HG03175 (cell line): Measurements from ENCODE around the gene DMXL2.
"Not testable (repeated sequence)": the region's sequence is repeated elsewhere in the genome, so short reads cannot be mapped to it uniquely, and the experiment has no call there.

Source experiments
- ATAC-seq: cut with Tn5 transposase; IDR thresholded peaks from one replicate; pipeline ENCODE4 v1.9.1; 2021; ENCODE audit warnings: mild to moderate bottlenecking, moderate library complexity; ENCODE audit not compliant: unreplicated experiment

Gene DMXL2

GRCh38 chr15:51621936-51622603, 501 bp downstream of the DMXL2 start:
- ATAC-seq: peak; percentile 41

DNA sequence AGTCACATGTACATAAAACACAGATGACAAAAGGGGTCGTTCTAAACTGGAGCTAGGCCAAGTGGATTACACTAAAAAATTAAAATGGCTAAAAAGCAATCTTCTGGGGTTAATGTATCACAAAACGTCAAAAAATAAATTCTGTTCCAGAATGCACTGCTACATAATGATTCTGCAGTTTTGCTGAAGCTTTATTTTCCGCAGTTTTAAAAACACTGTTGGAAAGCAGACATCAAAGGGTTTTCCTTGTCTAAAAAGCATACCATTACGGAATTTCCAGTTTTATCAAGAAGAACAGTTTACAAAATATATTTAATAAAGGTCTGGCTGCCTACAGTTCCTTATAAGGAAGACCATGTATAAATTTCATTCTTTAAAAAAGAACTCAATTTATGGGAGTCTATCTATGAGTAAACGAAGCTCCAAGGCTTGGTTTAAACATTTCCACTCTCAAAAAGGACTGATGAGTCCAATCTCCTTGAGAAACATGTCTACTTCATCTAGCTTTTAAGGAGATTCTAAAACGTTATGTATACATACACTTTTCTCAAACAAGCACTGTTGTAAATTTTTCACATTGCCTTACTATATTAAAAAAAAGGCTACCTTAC, 1.3 kb downstream of the DMXL2 start:
- ATAC-seq: no peak

DNA sequence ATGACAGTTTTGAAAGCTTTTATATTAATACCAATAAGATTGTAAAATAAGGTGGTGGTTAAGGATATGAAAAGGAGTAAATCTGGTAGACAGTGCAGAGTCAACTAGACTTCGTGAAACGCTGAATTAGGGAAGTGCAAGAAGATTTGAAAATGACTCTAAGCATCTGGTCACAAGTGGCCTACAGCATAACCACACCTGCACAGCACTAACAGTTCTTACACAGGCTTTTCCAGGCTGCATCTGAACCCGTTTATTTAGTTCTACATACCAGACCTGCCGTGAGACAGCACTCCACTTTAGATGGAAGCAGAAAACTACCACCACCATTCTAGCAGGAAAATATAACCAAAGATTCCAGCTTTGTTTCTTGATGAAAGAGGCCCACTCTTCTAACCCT, 1.9 kb downstream of the DMXL2 start:
- ATAC-seq: no peak

GRCh38 chr15:51620122-51620521, 2.4 kb downstream of the DMXL2 start:
- no peak for ATAC-seq

GRCh38 chr15:51619331-51620035, 3.1 kb downstream of the DMXL2 start:
- ATAC-seq: no peak

DNA sequence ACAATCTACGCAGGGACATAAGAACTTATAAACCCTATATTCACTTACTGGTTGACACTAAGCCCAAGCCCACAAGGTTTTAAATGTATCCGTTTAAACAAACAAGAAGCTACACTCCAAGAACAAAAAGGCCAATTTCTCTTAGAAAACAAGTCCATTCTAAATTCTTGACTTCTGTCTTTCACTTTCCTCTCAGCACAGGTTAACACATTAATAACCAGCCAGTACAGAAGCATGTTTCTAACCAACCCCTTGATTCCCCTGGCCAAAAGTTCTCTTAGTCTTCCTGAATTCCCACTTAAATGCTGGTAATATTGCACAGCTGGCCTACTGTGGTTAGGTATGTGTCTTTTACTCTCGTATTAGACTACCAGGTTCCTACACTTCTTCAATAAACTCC, 4.7 kb downstream of the DMXL2 start:
- no peak for ATAC-seq

DNA sequence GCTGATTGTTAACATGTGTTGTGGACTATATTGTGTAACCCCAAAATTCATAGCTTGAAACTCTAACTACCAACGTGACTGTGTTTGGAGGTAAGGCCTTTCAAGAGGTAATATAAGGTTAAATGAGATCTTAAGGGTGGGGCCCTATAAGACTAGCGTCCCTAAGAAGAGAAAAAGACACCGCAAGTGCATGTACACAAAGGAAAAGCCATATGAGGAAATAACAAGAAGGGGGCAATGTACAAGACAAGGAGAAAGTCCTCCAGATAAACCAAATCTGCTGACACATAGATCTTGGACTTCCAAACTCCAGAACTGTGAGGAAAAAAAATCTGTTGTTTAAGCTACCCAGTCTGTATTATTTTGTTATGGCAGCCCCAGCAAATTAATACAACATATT, 8.6 kb downstream of the DMXL2 start:
- ATAC-seq: no peak

- not testable (repeated sequence) for ATAC-seq
Observed at GRCh38 chr15:51612669-51613068, 9.9 kb downstream of the DMXL2 start.

DNA sequence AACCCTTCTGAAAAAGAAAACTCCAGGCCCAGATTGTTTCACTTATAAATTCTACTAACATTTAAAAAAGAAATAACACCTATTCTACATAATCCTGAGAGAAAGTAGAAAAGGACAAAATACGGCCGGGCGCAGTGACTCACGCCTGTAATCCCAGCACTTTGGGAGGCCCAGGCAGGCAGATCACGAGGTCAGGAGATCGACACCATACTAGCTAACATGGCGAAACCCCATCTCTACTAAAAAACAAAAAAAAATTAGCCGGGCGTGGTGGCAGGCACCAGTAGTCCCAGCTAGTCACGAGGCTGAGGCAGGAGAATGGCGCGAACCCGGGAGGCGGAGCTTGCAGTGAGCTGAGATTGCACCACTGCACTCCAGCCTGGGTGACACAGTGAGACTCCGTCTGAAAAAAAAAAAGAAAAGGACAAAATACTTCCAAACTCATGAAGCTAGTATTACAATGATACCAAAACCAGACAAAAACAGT, 19.1 kb downstream of the DMXL2 start:
- ATAC-seq: not testable (repeated sequence)

- no peak for ATAC-seq
Observed at GRCh38 chr15:51603002-51603401, 19.6 kb downstream of the DMXL2 start.

DNA sequence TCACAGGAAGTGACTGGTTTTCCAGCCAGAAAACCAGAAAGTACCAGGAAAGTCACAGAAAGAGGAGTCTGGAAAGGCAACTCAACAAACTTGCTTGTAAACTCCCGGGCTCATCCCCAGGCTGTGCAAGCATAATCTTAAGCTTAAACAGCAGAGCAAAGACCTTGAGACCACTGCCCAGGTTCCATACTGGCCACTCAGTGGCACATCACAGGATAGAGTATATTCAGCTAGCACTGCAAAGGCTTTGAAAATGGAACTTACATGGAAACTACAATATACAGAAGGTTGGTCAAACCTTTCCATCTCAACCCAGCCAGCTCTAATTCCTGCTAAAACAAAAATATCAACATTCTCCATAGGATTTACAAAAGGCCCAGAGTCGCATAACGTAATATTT, 20.1 kb downstream of the DMXL2 start:
- no peak for ATAC-seq

DNA sequence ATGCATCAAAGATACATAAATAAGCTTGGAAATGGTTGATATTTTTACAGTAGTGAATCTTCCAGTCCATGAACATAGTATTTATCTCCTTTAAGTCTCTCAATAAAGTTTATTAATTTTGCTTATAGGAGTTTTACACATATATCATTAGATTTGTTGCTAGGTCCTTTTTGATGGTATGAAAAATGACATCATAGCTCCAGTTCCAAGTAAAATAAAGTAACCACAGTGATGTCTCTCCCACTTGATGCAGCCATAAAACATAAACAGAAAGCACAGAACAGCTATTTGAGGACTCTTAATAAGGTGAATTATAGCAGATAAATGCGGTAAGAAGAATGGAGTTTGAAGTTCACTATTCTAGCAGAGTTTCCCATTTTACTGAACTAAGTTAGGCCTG, 20.8 kb downstream of the DMXL2 start:
- ATAC-seq: no peak

DNA sequence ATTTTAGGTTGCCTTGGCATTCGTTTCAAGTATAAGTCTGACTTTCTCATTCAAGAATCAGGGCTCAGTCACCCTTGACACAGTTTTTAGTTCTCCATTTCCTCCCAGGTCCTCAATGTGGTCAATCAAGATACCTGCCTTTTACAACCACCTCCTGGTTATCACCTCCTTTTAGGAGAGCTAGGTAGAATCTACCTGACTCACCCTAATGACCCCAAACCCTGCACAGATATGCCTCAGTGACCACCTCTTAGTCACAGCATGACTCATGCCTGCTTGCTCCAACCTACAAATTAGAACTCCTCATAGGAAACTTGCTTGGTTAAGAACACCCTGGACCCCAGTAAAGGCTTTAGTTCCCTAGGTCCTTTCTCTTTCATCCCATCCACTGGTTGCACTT, 22.5 kb downstream of the DMXL2 start:
- ATAC-seq: no peak

GRCh38 chr15:51589881-51590568, 32.5 kb downstream of the DMXL2 start:
- no peak for ATAC-seq

GRCh38 chr15:51588966-51589365, 33.6 kb downstream of the DMXL2 start:
- no peak for ATAC-seq

- ATAC-seq: no peak
Observed at GRCh38 chr15:51585986-51586385, 36.6 kb downstream of the DMXL2 start.

- ATAC-seq: no peak
Observed at GRCh38 chr15:51580982-51581381, 41.6 kb downstream of the DMXL2 start.

DNA sequence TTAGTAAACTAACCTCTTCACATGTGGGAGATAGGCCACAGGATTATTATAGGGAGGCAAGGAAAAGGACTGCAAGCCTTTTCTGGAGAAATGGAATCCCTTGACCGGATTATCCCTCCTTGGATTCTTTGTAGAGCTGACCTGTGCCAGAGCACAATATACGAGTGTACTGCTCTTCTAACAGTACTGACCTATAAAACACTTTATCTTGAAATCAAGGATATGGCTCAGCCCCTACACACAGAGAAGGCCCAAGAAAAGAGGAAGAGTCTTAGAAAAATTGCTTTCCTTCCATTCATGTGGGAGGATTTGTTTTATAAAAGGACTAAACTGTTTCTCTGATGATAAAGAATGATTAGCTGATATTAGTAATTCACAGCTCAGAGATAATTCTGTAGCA, 42.2 kb downstream of the DMXL2 start:
- no peak for ATAC-seq

- no peak for ATAC-seq
Observed at GRCh38 chr15:51579012-51579411, 43.6 kb downstream of the DMXL2 start.

GRCh38 chr15:51577636-51578304, 44.8 kb downstream of the DMXL2 start:
- no peak for ATAC-seq

GRCh38 chr15:51576911-51577500, 45.6 kb downstream of the DMXL2 start:
- no peak for ATAC-seq
